CD4-positive, alpha-beta T cell treated with Interferon alpha-2 for 1 hour (primary cell): ENCODE measurements around the gene FMNL2.
"Not testable (repeated sequence)": the region's sequence is repeated elsewhere in the genome, so short reads cannot be mapped to it uniquely, and the experiment has no call there.

Experiments used
- DNase-seq, 2 donors: peaks; one replicate each; pipeline ENCODE4 v3.0.0-alpha.2; 2020 to 2022

Gene FMNL2

DNA sequence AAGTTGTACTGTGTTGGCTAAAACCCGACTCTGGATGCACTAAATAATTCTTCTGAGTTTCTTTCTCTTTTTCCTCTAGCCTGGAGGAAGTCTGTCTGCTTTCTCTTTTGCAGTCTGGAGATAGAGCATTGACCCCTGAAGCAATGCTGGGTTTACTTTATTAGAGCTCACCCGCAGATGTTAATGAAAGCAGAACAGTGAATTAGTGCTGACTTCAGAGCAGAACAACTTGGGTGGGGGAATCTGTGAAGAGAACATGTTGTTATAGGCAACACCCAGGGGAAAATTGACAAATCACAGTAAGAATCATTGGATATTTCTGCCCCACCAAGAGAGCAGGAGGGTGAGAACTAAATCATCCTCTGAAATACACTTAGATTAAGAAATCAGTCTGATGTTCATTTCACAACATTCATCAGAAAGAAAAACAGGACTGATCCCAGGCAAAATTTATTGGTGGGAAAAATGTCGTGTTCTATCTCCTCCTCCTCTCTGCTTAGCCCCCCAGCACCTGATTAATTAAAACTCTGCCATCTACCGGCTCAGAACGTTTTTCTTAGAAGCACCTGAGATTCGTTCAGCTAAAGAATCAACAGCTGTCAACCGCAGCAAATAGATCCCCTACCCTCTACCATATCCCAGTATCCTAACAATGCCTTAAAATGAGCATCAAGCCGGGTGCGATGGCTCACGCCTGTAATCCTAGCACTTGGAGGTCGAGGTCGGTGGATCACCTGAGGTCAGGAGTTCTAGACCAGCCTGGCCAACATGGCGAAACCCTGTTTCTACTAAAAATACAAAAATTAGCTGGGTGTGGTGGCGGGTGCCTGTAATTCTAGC lies 165.1 kb downstream of the FMNL2 start:
- no peak for DNase-seq

DNA sequence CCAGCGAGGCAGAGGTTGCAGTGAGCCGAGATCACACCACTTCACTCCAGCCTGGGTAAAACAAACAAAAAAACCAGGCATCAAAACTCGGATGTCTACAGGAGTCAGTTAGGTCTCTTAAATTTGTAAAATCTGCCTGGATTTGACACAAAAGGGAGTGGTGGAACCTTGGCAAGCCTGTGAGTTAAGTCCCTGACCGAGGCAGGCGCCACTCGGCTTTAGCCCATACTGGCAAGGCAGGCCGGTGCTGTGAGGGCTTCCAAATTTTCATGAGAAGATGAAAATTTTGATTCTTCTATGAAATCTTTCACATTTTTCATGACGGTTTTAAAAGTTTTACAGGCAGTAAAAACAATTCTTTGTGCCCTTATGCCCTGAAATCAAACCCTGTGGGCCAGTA lies 165.8 kb downstream of the FMNL2 start:
- DNase-seq, result no peak

GRCh38 chr2:152501666-152502065 lies 166.7 kb downstream of the FMNL2 start:
- no peak for DNase-seq

DNA sequence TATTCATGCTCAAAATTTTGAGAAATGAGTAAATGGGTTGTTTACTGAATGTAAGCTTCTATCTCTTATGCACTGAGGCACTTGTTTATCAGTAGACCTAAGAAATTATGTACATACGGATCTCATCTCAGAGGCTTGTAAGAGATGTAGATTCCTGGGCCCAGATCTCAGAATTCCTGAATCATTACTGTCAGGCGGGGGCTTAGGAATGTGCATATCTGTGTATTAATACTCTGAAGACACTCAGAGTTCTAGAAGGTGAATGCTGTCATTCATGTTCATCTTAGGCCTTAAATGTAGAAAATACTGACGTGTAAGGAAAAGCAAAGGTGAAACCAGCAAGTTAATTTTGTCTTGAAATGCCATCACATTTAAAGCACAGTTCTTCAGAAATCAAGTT lies 169.6 kb downstream of the FMNL2 start:
- DNase-seq, result no peak

DNA sequence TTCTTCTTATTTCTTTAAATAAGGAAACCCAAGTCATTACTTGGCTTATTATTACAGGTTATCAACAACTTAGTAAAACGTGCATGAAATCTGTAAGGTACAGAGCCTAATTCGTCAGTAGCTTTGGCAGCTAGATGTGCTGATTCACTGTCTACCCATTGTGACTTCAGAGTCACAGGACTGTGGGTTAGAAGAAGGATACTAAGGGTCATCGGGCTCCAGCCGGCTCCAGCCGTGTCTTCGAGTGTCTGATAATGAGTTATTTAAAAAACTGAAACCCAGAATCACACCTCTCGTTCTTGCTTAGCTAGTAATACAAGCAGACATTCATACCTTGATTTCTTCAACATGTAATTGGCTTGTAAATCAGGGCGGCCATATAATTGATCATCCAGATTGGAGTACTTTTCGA lies 170.5 kb downstream of the FMNL2 start:
- no peak for DNase-seq

GRCh38 chr2:152506843-152507242 lies 171.9 kb downstream of the FMNL2 start:
- no peak for DNase-seq

DNA sequence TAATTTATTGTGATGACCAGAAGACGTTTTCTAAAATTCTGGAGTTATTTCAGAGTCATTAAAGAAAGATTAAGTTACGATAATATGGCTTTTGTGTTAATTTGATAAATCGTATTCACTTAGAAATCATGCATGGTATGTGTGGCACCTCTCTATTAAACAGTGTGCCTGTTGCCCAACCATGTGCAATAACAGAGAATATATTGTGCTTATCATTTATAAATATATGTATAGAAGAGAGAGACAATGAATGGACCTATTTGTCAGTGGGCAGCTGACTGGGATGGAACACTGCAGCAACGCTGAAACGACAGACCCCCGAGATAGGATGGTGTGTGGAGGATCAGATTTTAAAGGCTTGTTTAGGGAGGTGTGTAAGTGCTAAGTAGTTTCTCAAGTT lies 172.9 kb downstream of the FMNL2 start:
- DNase-seq, result no peak

GRCh38 chr2:152508446-152508845 lies 173.5 kb downstream of the FMNL2 start:
- no peak for DNase-seq

- DNase-seq, result no peak
Measured at GRCh38 chr2:152509772-152510491, 175.0 kb downstream of the FMNL2 start.

GRCh38 chr2:152510621-152511020 lies 175.6 kb downstream of the FMNL2 start:
- DNase-seq, result no peak

GRCh38 chr2:152511981-152512380 lies 177.0 kb downstream of the FMNL2 start:
- no peak for DNase-seq

GRCh38 chr2:152513029-152513428 lies 178.1 kb downstream of the FMNL2 start:
- DNase-seq, result no peak

GRCh38 chr2:152513681-152514080 lies 178.7 kb downstream of the FMNL2 start:
- DNase-seq, result no peak

GRCh38 chr2:152518034-152518433 lies 183.1 kb downstream of the FMNL2 start:
- DNase-seq, result no peak

DNA sequence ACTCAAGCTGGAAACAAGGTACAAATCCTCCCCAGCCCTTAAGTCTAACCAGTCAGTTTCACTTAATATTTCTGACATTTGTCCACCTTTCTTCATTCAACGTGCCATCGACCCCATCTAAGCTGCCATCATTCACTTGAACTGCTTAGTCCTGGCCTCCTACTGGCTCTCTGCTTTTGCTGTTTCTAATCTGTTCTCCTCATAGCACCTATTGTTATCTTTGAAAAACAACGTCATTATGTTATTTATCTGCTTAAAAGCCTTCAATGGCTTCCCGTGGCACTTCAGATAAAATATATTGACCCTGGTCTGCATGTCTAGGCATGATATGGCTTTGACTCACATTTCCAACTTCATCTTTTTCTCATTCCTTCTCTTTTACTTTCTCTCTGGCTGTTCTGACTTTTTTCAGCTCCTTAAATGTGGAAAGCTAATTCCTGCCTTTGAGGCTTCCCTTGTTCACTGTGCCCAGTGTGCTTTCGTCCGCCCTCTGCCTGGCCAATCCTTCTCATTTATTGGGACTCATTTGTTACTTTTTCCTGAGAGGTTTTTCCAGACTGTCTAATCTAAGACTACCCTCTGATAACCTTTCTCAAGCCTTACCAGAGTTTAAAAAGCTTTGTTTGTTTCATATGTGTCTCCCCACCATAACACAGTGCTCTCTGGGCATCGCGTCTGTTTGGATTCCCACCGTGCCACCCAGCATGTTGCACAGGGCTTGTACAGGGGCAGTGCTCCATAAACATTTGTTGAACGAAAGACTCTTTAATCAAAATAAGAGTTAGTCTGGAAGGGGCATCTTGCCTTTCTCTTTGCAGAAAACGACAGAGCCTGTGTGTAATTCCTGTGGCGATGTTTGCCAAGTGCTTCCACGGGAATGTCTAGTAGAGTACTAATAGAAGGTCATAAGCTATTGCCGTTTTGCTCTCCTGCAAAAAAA lies 183.9 kb downstream of the FMNL2 start:
- DNase-seq, result no peak

- DNase-seq, result no peak
Measured at GRCh38 chr2:152519581-152519952, 184.6 kb downstream of the FMNL2 start.

DNA sequence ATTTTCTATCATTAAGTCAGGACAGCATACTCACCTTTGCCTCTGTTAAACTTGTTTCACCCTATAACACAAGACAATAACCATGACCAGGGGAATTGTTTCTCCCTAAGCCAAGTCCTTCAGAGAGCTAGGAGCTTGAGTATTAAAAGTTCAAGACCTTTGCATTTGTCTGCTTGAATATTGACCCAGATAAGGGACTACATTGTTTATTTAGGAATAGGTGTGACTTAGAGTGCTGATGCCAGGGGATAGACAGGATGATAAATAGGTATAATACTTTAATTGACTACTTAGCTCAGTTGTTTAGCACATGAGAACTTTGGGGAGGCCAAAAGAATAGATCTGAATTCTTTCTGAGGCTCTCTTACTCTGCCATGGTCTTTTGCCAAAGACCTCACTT lies 185.8 kb downstream of the FMNL2 start:
- no peak for DNase-seq

GRCh38 chr2:152522446-152522845 lies 187.5 kb downstream of the FMNL2 start:
- DNase-seq, result not testable (repeated sequence)

DNA sequence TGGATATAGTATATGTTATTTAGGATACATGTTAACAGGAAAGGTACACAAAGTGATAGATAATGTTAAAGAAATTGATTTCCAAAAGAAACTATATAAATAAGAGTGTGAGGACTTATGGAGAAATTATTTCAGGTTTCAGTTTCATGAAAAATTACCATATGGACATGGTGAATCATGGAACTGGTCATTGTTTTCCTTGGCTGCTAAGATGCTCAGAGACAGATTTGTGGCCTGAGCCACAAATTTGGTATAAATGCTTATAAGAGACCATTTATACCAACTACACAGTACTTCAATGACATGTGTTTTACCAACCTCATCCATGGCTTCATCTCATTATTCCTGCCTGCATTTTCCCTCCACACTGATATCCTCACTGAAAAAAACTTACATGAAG lies 188.1 kb downstream of the FMNL2 start:
- no peak for DNase-seq

- no peak for DNase-seq
Measured at GRCh38 chr2:152525277-152525838, 190.4 kb downstream of the FMNL2 start.

- no peak for DNase-seq
Measured at GRCh38 chr2:152529420-152530115, 194.6 kb downstream of the FMNL2 start.

DNA sequence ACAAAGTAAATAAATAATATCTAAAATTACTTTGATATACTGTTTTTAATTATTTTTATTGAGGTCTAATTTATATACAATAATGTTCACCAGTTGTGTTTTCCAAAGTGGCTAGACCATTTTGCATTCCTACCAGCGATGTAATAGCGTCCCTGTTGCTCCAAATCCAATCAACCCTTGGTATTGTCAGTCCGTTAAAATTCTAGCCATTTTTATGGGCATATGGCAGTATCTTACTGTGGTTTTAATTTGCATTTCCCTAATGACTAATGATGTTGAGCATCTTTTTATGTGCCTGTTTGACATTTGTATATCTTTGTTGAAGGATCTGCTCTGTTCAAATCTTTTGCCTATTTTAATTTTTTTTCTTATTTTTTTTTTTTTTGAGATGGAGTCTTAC lies 197.3 kb downstream of the FMNL2 start:
- no peak for DNase-seq
